K562 (cell line): Measurements from ENCODE around the gene GALNS. TPM values are rescaled to one million over a fixed set of nuclear protein-coding genes. Genes with fewer than 3 reads are reported as not detected.

ENCODE experiments used
- ARID3A ChIP-seq: IDR thresholded peaks from 2 replicates; pipeline ENCODE4 v1.6.1; 2012; ENCODE audit warnings: low read depth, low read length, improper control_type of control experiment, borderline replicate concordance
- ATF4 ChIP-seq: fragments of 450-650 bp; formaldehyde crosslinking; IDR thresholded peaks from 2 replicates; pipeline ENCODE4 v1.4.0; 2022; ENCODE audit warnings: mild to moderate bottlenecking, moderate library complexity
- CHD1 ChIP-seq: fragments of 200-600 bp; sonication (generic); IDR thresholded peaks from one replicate; pipeline ENCODE4 v1.6.1; 2012; ENCODE audit warnings: mild to moderate bottlenecking, moderate library complexity, low read length, inconsistent platforms
- E2F8 ChIP-seq: fragments of 450-650 bp; IDR thresholded peaks from 2 replicates; pipeline ENCODE4 v1.7.1; 2018; ENCODE audit warnings: mild to moderate bottlenecking, low read depth; ENCODE audit not compliant: partially characterized antibody
- HNRNPL ChIP-seq: fragments of 200-400 bp; formaldehyde crosslinking; IDR thresholded peaks from 2 replicates; pipeline ENCODE4 v1.6.1; 2017; ENCODE audit warnings: low read depth, mild to moderate bottlenecking, low read length
- ILK ChIP-seq: fragments of 450-650 bp; IDR thresholded peaks from 2 replicates; pipeline ENCODE4 v1.6.1; 2016; ENCODE audit warnings: missing genetic modification characterization, low read depth, mild to moderate bottlenecking, missing compliant biosample characterization, moderate library complexity, borderline replicate concordance
- MBD2 ChIP-seq: sonication (generic); IDR thresholded peaks from 2 replicates; pipeline ENCODE4 v1.6.1; 2016; ENCODE audit warnings: low read depth, borderline replicate concordance
- MYNN ChIP-seq, 2 experiments: sonication (generic); formaldehyde crosslinking in 1 of 2; IDR thresholded peaks; 2 replicates each; pipeline versions ENCODE4 v1.5.0 to v1.6.1; 2016 to 2020; ENCODE audit warnings: antibody characterized with exemption in 1 of 2, missing genetic modification reagents in 1 of 2
- NR1H2 ChIP-seq: sonication (generic); formaldehyde crosslinking; IDR thresholded peaks from 2 replicates; pipeline ENCODE4 v1.4.0; 2020; ENCODE audit warnings: mild to moderate bottlenecking, missing genetic modification reagents
- THRB ChIP-seq: fragments of 450-650 bp; formaldehyde crosslinking; conservative IDR thresholded peaks from 2 replicates; pipeline ENCODE4 v1.4.0; 2022; ENCODE audit warnings: mild to moderate bottlenecking, missing genetic modification characterization
- VEZF1 ChIP-seq: fragments of 200-800 bp; sonication (Bioruptor generic); IDR thresholded peaks from 2 replicates; pipeline ENCODE4 v1.6.1; 2017; ENCODE audit warnings: missing genetic modification characterization, missing compliant biosample characterization
- ZNF639 ChIP-seq, 2 experiments: fragments of 200-800 bp in 1 of 2; sonication (Bioruptor generic) in 1 of 2; sonication (generic) in 1 of 2; formaldehyde crosslinking in 1 of 2; IDR thresholded peaks in 1 of 2; conservative IDR thresholded peaks in 1 of 2; 2 replicates each; pipeline versions ENCODE4 v1.5.0 to v1.6.1; 2016 to 2020; ENCODE audit warnings: missing compliant biosample characterization in 1 of 2, missing genetic modification characterization in 1 of 2, missing genetic modification reagents in 1 of 2
- ZNF79 ChIP-seq: fragments of 250-450 bp; sonication (Bioruptor Pico); IDR thresholded peaks from 2 replicates; pipeline ENCODE4 v1.4.0; 2020; ENCODE audit warnings: low read depth, mild to moderate bottlenecking, moderate library complexity
- polyA plus RNA-seq, 8 experiments: library from polyadenylated mRNA; depleted of rRNA in 4 of 8; stranded (reverse) in 5 of 8; unstranded in 3 of 8; fragments of >200 nt; fragmentation: Nextera tagmentation in 2 of 8; fragmentation: Illumina TruSeq in 1 of 8; extraction: Ambion mirVana in 2 of 8; extraction: Trizol in 1 of 8; gene quantifications; 2 replicates each; pipeline versions ENCODE4 v1.2.1 to v1.2.3, GENCODE V29; 2011 to 2014; ENCODE audit warnings: inconsistent platforms in 1 of 8, missing spikeins in 1 of 8
- total RNA-seq, 7 experiments: library from RNA; depleted of rRNA in 6 of 7; stranded (reverse); fragments of >200 nt in 6 of 7; fragmentation: Illumina TruSeq in 2 of 7; extraction: Trizol in 2 of 7; gene quantifications; 2 replicates each; pipeline versions ENCODE4 v1.2.1 to v1.2.3, GENCODE V29; 2011 to 2021; ENCODE audit warnings: low replicate concordance in 1 of 7

GALNS gene
- total and polyA plus RNA-seq, 9 of the 15 experiments (the other 6 are each of a cell fraction or from before 2014, with no cell fraction given): 0.38 to 13.2 (median 4.3) TPM

- TF ChIP-seq ZNF639 (CRISPR knock-in tag; conservative IDR thresholded peaks at IDR 0.05 in 1 of 2, IDR thresholded peaks at IDR 0.05 in 1 of 2): no peak
- TF ChIP-seq CHD1: no peak
- TF ChIP-seq MYNN (IDR thresholded peaks at IDR 0.05): peak; percentile 88
- TF ChIP-seq MYNN (CRISPR knock-in tag; IDR thresholded peaks at IDR 0.05): no peak
- no peak for TF ChIP-seq VEZF1
- peak; percentile 100 for TF ChIP-seq HNRNPL
- TF ChIP-seq ARID3A: no peak
- TF ChIP-seq E2F8: no peak
- TF ChIP-seq ATF4 (CRISPR knock-in tag): no peak
- no peak for TF ChIP-seq ILK (tag)
- TF ChIP-seq NR1H2 (CRISPR knock-in tag): no peak
- no peak for TF ChIP-seq THRB (CRISPR knock-in tag)
- TF ChIP-seq ZNF79 (CRISPR knock-in tag): no peak
- TF ChIP-seq MBD2: peak; percentile 75; the same call in 1 of the 2 replicates
Observed at GRCh38 chr16:88874938-88875599, 18.3 kb upstream of the GALNS start (continued).
